GM21381 (cell line): ENCODE results near the gene HOXD13.

Source experiments
- ATAC-seq: cut with Tn5 transposase; IDR thresholded peaks from one replicate; pipeline ENCODE4 v1.9.1; 2021; ENCODE audit warnings: mild to moderate bottlenecking, moderate library complexity; ENCODE audit not compliant: unreplicated experiment

HOXD13 gene

DNA sequence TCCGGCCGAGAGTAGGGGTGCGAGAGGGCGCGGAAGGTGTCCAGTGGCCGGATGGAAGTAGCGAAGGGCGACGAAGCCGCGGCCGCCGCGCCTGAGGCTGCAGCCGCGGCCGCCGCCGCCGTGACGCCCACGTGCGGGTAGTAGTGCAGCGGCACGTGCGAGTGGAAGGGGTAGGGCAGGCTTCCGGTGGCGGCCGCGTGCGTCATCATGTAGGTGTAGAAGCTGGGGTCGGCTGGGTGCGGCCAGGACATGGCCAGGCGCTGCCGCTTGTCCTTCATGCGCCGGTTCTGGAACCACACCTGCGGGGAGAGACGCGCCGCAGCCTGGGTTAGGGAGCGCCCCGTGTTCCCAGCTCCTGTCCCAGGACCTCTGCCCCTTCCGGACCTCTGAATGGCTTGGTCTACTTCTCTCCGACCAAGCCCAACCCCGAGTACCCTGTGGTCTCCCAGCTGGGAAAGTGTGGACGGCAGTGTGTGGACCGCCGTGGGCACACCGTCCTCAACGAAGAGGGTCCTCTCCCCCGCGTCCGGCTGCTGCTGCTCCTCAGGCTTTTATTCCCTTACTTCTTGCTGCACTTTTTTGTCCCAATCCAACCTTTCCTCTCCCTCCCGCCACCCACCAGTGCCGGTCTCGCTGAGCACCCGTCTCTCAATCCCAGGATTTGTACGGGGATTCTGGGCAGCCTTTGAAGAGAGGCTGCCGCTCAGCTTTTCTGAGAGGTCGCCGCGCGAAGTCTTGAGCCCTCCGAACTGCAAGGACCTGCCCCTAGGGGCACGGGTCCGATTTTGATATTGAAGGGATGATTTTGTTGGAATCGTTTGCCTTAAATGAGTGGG is 11.8 kb upstream of the HOXD13 start:
- ATAC-seq = no peak

DNA sequence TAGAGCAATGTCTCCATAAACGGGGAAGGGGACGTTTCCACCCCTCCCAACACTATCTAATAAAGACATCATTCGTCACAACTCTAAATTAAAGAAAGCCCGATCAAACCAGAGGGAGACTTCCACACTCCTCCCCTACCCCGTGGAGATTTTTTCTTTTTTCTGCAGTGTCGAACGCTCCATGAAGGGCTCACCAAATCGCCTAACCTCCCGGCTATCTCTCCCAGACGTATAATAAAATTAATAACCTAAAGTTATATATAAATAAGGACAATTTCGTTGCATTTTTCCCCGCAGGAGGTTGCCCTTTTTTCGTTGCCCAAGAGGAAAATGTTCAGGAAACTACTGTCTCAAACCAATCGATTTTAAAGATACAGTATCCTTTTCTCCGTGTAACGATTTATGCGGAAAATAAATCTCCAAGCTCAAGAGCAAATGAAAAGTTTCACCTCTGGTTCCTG is 11.1 kb upstream of the HOXD13 start:
- no peak for ATAC-seq

- no peak for ATAC-seq
These were observed 10.5 kb upstream of the HOXD13 start for GRCh38 chr2:176081837-176082524.

GRCh38 chr2:176082525-176082823 is 10.0 kb upstream of the HOXD13 start:
- ATAC-seq = no peak

- no peak for ATAC-seq
These were observed 9.4 kb upstream of the HOXD13 start for GRCh38 chr2:176082824-176083751.

DNA sequence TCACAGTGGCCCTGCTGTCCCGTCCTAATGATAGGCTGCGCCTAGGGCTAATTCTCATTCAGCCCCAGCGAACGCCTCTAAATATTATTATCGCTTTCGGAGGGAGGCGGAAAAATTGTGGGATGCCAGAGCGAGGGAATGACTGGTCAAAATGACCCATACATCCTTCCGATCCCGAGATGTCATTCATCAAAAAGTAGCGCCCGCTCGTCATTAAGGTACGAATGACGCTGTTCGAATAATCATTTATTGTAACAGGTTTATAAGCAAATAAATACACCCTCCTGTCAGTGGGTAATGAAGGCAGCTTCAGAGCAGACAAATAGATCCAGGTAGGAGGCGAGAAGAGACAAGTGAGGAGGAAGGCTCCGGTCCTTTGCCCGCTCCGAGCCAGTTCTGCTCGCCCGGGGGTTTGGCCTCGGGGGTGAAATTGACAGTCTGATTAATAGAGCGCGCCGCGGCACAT is 8.7 kb upstream of the HOXD13 start, which contains the start of gene EVX2:
Gene EVX2 (minus strand): TSS at position 167 of the 466 bp plus-strand sequence. CDS start 186 bp downstream, outside the sequence.
- no peak for ATAC-seq

DNA sequence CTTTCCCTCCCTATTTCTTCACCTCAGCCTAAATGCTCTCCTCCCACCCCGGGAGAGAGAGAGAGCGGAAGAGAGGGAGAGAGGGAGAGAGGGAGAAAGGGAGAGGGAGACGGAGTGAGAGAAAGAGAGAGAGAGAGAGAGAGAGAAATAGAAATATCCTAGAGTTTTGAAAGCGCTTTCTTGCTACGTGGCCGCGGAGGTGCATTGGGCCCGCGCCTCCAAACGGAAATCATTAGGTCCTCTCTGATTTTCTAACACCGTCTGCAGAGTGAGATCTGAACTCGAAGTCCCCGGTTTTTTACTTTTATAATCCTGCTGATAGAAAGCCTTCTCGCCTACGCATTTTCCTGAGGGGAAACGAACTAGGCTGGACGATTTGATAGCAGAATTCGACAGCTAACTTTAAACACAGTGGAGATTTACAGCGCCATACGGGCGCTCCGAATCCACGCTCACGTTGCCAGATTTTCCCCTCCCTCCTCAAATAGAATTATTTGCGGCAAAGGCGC is 7.9 kb upstream of the HOXD13 start:
- no peak for ATAC-seq

DNA sequence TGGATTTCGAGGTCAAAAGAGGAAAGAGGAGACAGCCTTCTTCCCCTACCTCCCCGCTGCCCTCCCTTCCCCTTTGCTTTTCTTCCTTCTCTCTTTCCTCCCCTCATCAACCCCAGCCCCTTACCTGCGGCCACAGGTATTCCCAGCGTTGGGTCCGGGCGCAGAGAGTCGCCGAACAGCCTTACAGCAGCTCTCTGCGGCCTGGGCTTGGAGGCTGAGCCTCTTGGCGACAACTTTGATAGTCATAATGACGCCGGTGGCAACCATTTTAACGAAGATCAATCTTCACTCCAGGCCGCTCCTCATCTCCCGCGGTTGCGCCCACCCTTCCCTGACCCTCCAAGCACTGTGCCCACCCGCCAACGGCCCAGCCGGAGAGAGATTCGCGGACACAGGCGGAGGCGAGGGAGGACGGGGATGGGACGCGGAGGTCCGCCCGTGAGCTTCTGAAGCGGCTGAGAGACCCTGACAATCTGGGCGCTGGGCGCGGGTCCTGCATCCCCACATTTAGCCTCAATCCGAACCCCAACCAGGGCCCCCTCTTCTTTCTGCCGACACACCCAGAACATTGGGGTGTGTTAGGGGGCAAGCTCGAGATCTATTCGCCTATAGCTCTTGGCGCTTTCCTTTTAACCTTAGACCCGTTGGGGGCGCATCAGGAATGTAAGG is 7.3 kb upstream of the HOXD13 start:
- ATAC-seq = no peak

- no peak for ATAC-seq
These were observed 6.4 kb upstream of the HOXD13 start for GRCh38 chr2:176085861-176086771.

DNA sequence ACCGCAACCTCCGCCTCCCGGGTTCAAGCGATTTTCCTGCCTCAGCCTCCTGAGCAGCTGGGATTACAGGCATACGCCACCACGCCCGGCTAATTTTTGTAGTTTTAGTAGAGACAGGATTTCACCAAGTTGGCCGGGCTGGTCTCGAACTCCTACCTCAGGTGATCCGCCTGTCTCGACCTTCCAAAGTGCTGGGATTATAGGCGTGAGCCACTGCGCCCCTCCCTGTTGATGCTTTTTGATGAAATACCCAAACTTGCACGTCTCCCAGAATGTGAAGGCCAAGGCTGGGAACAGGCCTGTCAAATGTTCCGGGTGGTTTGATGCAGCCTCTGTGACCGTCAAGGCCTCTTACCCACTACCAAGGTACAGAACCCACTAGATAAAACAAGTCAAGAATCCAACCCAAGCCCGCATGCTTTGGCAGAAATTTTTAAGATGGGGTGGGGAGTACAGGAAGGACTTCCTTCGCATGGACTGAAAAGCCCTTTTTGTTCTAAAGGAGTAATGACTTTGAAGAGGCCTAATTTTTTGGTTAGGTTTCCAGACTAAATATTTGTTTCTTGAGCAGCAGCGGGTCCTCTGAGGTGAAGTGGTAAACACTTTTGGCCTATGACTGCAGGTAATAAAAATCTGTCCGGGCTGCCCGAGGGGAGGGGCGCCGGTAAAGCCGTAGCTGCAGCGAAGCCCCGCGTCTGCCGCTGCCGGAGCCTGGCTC is 5.0 kb upstream of the HOXD13 start:
- ATAC-seq = no peak

GRCh38 chr2:176088048-176088936 is 4.2 kb upstream of the HOXD13 start:
- no peak for ATAC-seq

DNA sequence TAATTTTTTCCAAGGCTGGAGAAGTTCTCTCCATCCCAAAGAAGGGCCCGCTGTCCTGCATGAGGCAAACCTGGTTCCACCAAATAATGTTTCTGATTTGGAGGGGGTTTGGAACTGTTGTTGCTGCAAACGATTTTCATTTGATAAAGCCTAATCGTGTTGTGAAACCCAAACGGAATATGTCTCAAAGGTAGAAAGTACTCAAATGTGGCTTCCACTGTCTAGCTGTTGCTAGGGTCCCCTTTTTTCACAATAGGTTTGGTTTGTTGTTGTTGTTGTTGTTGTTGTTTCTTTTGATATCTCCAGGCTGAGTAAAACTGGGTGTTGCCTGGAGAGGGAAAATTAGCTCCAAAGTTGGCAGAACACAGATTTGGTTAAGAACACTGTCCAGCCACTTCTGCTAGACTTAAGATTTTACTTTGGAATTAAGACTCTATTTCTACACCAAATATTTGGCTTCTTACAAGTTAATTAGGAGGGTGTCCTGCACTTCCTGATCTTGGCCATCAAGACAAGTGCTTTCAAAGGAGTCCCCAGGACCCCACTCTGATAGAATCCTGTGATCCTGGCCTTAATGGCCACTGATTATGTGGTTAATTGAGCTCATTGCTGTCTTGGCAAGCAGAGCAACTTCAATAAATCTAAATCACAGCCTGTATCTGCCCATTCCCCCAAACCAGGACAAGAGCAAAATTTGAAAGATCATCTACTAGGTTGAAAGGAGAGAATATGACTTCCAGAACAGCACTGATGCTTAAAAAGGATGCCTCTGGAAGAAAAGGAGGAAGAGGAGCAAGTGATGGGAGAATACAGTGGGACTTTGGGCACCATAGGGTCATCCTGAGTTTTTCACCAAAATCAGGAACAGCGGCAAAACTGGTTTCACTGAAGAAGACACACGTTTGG is 3.3 kb upstream of the HOXD13 start:
- ATAC-seq = no peak

- no peak for ATAC-seq
These were observed 2.6 kb upstream of the HOXD13 start for GRCh38 chr2:176089843-176090395.

DNA sequence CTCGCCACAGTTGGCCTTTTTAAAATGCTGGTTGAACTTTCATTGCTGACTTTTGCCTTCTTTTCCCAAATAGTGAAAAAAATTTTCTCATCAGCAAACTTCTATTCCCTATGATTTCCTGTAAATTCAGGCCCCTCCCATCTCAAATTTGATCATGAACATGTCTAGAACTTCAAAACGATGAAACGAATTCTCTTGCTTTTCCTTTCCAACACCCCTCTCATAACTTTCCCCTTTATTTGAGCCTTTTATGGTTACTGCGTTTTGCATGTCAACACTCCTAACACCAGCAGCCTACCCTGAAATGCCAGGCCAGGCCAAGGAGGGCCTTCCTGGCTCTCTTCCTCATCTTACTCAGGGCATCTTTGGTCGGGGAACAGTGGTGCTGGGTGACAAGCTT is 1.7 kb upstream of the HOXD13 start:
- no peak for ATAC-seq

DNA sequence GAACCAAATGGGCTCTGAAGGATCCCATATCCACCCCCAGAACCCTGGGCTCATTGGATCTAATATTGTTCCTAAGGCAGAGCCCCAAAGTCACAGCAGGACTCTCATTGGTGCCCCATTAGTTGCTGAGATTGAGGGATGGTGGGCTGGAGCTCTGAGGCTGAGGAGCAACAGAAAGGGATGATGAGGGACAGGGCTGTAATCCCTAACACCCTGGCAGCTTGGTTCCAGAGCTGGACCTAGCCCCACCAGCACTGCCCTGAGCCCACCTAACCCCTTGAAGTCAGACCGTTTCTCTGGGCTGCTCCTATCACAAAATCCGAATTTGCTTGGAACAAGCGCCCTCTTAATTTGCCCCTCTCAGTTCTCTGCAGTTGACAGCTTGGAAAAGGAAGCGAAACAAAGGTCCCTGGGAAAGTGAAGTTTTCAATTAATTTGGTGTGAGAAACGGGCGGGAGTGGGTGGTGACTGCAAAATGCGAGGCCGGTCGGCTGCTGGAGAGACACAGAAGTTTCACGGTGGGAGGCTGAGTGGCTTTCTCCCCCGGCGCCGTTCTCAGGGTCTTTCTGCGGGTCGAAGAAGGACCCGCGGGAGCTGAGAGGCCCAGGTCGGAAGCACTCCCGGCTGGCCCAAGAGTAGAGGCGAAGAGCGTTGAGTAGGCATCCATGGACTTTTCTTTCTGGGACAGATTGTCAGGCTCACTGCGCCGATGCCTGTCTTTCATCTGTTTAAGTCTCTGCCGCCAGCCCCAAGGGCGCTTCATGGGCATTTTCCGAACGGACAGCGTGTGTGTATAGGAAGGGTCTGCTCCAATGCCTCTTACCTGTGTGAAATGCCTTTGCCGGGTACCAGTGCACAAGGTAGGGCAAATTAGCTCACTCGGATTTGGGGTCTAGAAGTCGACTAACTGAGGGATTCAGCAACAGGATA is 927 bp upstream of the HOXD13 start:
- ATAC-seq = no peak
